ENCODE data around the gene ENAH.

DNA sequence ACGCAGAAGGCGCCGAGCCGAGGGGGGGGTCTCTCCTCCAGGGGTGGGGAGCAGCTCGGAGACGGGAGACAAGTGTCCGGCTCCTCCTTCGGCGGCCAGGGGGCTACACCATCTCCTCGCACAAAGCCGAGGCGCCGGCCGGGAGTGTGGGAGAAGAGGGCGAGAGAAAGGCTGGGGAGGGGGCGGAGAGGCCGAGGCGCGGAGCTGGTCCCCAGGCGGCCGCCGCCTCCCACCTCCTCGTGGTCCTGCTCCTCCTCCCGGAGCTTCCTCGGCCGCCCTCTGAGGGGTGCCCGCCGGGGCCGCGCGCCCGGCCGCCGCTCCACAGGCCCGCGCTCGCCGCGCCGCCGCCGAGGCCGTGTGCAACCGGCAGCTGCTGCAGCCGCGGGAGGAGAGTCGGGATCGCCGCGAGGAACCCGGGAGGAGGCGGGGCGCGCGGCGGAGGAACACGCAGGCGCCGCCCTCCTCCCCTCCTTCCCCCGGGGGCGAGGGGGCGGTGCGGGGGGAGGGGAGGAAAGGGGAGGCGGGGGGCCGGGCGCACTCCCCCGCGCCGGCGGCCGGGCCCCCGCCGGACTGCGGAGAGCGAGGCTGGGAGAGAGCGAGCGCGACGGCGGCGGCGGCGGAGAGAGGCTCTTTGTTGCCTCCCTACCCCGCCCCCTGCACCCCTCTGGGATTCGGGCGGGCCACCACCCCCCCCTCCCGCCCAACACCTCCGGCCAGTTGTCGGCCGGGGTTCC lies at the start of gene ENAH:
- peak in 2 of 4 donors; percentile 69 to 84 for TF ChIP-seq POLR2A (IDR thresholded peaks at IDR 0.05)
- TF ChIP-seq, protein P1, sequence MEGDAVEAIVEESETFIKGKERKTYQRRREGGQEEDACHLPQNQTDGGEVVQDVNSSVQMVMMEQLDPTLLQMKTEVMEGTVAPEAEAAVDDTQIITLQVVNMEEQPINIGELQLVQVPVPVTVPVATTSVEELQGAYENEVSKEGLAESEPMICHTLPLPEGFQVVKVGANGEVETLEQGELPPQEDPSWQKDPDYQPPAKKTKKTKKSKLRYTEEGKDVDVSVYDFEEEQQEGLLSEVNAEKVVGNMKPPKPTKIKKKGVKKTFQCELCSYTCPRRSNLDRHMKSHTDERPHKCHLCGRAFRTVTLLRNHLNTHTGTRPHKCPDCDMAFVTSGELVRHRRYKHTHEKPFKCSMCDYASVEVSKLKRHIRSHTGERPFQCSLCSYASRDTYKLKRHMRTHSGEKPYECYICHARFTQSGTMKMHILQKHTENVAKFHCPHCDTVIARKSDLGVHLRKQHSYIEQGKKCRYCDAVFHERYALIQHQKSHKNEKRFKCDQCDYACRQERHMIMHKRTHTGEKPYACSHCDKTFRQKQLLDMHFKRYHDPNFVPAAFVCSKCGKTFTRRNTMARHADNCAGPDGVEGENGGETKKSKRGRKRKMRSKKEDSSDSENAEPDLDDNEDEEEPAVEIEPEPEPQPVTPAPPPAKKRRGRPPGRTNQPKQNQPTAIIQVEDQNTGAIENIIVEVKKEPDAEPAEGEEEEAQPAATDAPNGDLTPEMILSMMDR (IDR thresholded peaks at IDR 0.05): no peak

Measured in esophagus squamous epithelium (tissue), 4 donors.